HepG2 (cell line): ENCODE measurements around the gene OSCP1. TPM values are rescaled to one million over a fixed set of nuclear protein-coding genes. Genes with fewer than 3 reads are reported as not detected.

Experiments used
- GATA4 ChIP-seq: sonication (generic); IDR thresholded peaks from 2 replicates; pipeline ENCODE4 v1.6.1; 2016; ENCODE audit warnings: antibody characterized with exemption, low read depth, borderline replicate concordance
- IKZF4 ChIP-seq: sonication (generic); formaldehyde crosslinking; IDR thresholded peaks from 2 replicates; pipeline ENCODE4 v1.5.1; 2020; ENCODE audit warnings: borderline replicate concordance, mild to moderate bottlenecking, low read depth, missing genetic modification reagents; ENCODE audit errors: not compliant biosample characterization
- KDM6A ChIP-seq: IDR thresholded peaks from 2 replicates; pipeline ENCODE4 v1.6.1; 2016; ENCODE audit warnings: low read depth
- KLF12 ChIP-seq: sonication (generic); formaldehyde crosslinking; IDR thresholded peaks from 2 replicates; pipeline ENCODE4 v1.4.0; 2020; ENCODE audit warnings: missing genetic modification reagents, borderline replicate concordance
- MAZ ChIP-seq, 2 experiments: sonication (generic) in 1 of 2; formaldehyde crosslinking in 1 of 2; IDR thresholded peaks; 2 replicates each; pipeline versions ENCODE4 v1.5.0 to v1.6.1; 2012 to 2020; ENCODE audit warnings: low read depth in 2 of 2, mild to moderate bottlenecking in 2 of 2, borderline replicate concordance in 1 of 2, improper control_type of control experiment in 1 of 2, low read length in 1 of 2, missing genetic modification reagents in 1 of 2, moderate library complexity in 1 of 2
- NKX3-1 ChIP-seq: sonication (generic); formaldehyde crosslinking; IDR thresholded peaks from 2 replicates; pipeline ENCODE4 v1.5.0; 2020; ENCODE audit warnings: missing genetic modification reagents
- PHF20 ChIP-seq: sonication (generic); formaldehyde crosslinking; IDR thresholded peaks from 2 replicates; pipeline ENCODE4 v1.5.0; 2020; ENCODE audit warnings: mild to moderate bottlenecking, missing genetic modification reagents
- PHF8 ChIP-seq: sonication (generic); formaldehyde crosslinking; IDR thresholded peaks from 2 replicates; pipeline ENCODE4 v1.5.0; 2020; ENCODE audit warnings: missing genetic modification reagents
- RBM22 ChIP-seq: fragments of 200-400 bp; formaldehyde crosslinking; optimal IDR thresholded peaks from 2 replicates; pipeline ENCODE3; 2017; ENCODE audit warnings: mild to moderate bottlenecking, low read length, moderate library complexity
- RBM39 ChIP-seq: fragments of 200-400 bp; formaldehyde crosslinking; IDR thresholded peaks from one replicate; pipeline ENCODE4 v1.6.1; 2018; ENCODE audit warnings: antibody characterized with exemption, mild to moderate bottlenecking, low read depth, low read length; ENCODE audit not compliant: poor library complexity, severe bottlenecking
- SRY ChIP-seq: sonication (generic); formaldehyde crosslinking; IDR thresholded peaks from 2 replicates; pipeline ENCODE4 v1.8.0; 2022; ENCODE audit warnings: mild to moderate bottlenecking, missing genetic modification reagents
- TCF12 ChIP-seq, 2 experiments: fragments of 450-650 bp in 1 of 2; sonication (generic) in 1 of 2; formaldehyde crosslinking in 1 of 2; IDR thresholded peaks; 2 replicates each; pipeline versions ENCODE4 v1.6.1 to v1.8.0; 2017 to 2022; ENCODE audit warnings: antibody characterized with exemption in 1 of 2, mild to moderate bottlenecking in 1 of 2, missing genetic modification reagents in 1 of 2, moderate library complexity in 1 of 2
- YEATS2 ChIP-seq: sonication (generic); formaldehyde crosslinking; IDR thresholded peaks from 2 replicates; pipeline ENCODE4 v1.4.0; 2020; ENCODE audit warnings: missing genetic modification reagents, borderline replicate concordance
- ZNF780A ChIP-seq: sonication (generic); formaldehyde crosslinking; IDR thresholded peaks from 2 replicates; pipeline ENCODE4 v1.8.0; 2022; ENCODE audit warnings: mild to moderate bottlenecking, missing genetic modification reagents, moderate library complexity
- polyA plus RNA-seq, 8 experiments: library from polyadenylated mRNA; depleted of rRNA in 3 of 8; stranded (reverse) in 7 of 8; unstranded in 1 of 8; fragments of >200 nt; fragmentation: Illumina TruSeq in 4 of 8; extraction: Trizol in 4 of 8; gene quantifications; 2 replicates each; pipeline versions ENCODE4 v1.2.1 to v1.2.3, GENCODE V29; 2011 to 2016; ENCODE audit warnings: low read depth in 4 of 8, missing spikeins in 1 of 8, mixed read lengths in 1 of 8; ENCODE audit not compliant: insufficient read depth in 1 of 8
- total RNA-seq, 5 experiments: library from RNA; depleted of rRNA; stranded (reverse); fragments of >200 nt; fragmentation: Illumina TruSeq; extraction: Trizol; gene quantifications; 2 replicates each; pipeline ENCODE4 v1.2.3, GENCODE V29; 2016; ENCODE audit warnings: low read depth in 1 of 5
- TF ChIP-seq, protein P1 (sequence below): IDR thresholded peaks from 2 replicates; pipeline ENCODE4 v1.6.1; 2016; ENCODE audit warnings: mild to moderate bottlenecking
- TF ChIP-seq, protein P2 (sequence below): sonication (generic); formaldehyde crosslinking; IDR thresholded peaks from 2 replicates; pipeline ENCODE4 v1.5.0; 2020; ENCODE audit warnings: missing genetic modification reagents
- TF ChIP-seq, protein P3 (sequence below): sonication (generic); formaldehyde crosslinking; IDR thresholded peaks from 2 replicates; pipeline ENCODE4 v1.8.1; 2023; ENCODE audit warnings: mild to moderate bottlenecking, missing genetic modification reagents

The OSCP1 gene
- total and polyA plus RNA-seq, 2 of the 13 experiments (the other 11 are each of a cell fraction or from before 2014, with no cell fraction given): 0.60 to 0.84 TPM

DNA sequence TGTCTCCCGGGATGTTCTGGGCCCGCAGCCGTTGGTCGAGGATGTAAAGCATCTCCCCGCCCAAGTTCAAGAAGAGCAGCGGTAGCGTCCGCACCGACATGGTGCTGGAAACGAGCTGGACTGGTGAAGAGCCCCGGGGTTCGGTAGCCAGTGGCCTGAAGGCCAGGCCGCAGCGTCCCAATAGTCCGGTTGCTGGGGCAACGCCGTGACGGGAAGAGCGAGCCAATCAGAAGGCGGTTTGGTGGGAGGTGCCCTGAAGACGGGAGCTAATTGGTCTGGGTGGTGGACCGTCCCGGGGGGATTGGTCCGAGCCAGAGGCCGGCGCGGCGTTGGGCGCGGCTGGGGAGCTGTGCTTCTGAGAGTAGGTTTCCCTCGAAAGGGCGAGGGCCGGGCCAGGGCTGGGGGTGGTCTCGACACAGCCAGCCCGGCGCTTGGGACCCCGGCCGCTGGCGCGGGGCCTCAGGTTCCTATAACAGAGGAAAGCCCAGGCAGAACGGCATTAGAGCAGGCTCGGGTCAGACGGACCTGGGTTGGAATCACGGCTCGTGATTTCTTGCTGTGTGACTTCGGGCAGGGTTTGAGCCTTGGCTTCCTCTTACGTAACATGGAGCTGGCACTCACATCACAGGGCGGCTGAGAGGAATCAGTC, at the start of gene OSCP1 (continued):
- TF ChIP-seq, protein P1, sequence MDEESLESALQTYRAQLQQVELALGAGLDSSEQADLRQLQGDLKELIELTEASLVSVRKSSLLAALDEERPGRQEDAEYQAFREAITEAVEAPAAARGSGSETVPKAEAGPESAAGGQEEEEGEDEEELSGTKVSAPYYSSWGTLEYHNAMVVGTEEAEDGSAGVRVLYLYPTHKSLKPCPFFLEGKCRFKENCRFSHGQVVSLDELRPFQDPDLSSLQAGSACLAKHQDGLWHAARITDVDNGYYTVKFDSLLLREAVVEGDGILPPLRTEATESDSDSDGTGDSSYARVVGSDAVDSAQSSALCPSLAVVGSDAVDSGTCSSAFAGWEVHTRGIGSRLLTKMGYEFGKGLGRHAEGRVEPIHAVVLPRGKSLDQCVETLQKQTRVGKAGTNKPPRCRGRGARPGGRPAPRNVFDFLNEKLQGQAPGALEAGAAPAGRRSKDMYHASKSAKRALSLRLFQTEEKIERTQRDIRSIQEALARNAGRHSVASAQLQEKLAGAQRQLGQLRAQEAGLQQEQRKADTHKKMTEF (CRISPR knock-in tag): peak; percentile 72; the same call in 1 of the 2 replicates
- TF ChIP-seq, protein P2, sequence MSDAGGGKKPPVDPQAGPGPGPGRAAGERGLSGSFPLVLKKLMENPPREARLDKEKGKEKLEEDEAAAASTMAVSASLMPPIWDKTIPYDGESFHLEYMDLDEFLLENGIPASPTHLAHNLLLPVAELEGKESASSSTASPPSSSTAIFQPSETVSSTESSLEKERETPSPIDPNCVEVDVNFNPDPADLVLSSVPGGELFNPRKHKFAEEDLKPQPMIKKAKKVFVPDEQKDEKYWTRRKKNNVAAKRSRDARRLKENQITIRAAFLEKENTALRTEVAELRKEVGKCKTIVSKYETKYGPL (CRISPR knock-in tag): 0 out of 2 replicates have a peak, but pooled peaks have one; percentile 58
- no peak for TF ChIP-seq ZNF780A (CRISPR knock-in tag)
- peak; percentile 61; the same call in 1 of the 2 replicates for TF ChIP-seq YEATS2 (CRISPR knock-in tag)
- TF ChIP-seq PHF20 (CRISPR knock-in tag): peak; percentile 70
- TF ChIP-seq PHF8: peak; percentile 89
- TF ChIP-seq NKX3-1 (CRISPR knock-in tag): peak; percentile 76
- TF ChIP-seq MAZ (IDR thresholded peaks at IDR 0.05; ENCODE audit: borderline replicate concordance, low read depth, low read length): no peak
- peak; percentile 37; the same call in 1 of the 2 replicates for TF ChIP-seq MAZ (CRISPR knock-in tag; IDR thresholded peaks at IDR 0.05; ENCODE audit: low read depth)
- no peak for TF ChIP-seq KDM6A
- TF ChIP-seq KLF12: 0 out of 2 replicates have a peak, but pooled peaks have one; percentile 20
- TF ChIP-seq IKZF4 (CRISPR knock-in tag): peak; percentile 85
- TF ChIP-seq GATA4: no peak
- peak; percentile 88 for TF ChIP-seq RBM22
- no peak for TF ChIP-seq TCF12 (IDR thresholded peaks at IDR 0.05)
- no peak for TF ChIP-seq TCF12 (CRISPR knock-in tag; IDR thresholded peaks at IDR 0.05)
- peak; percentile 91; the same call in 1 of the 2 replicates for TF ChIP-seq SRY
- TF ChIP-seq, protein P3, sequence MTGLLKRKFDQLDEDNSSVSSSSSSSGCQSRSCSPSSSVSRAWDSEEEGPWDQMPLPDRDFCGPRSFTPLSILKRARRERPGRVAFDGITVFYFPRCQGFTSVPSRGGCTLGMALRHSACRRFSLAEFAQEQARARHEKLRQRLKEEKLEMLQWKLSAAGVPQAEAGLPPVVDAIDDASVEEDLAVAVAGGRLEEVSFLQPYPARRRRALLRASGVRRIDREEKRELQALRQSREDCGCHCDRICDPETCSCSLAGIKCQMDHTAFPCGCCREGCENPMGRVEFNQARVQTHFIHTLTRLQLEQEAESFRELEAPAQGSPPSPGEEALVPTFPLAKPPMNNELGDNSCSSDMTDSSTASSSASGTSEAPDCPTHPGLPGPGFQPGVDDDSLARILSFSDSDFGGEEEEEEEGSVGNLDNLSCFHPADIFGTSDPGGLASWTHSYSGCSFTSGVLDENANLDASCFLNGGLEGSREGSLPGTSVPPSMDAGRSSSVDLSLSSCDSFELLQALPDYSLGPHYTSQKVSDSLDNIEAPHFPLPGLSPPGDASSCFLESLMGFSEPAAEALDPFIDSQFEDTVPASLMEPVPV (CRISPR knock-in tag): peak; percentile 76
- no peak for TF ChIP-seq RBM39
